Neutrophil (primary cell): ENCODE measurements around the gene FXR2.
A peak's percentile ranks its signal among the peaks of the same experiment; 100 is the strongest.

ENCODE experiments used
- H3K27ac ChIP-seq: fragments of 200-600 bp; sonication (generic); 2 replicates; pipeline ENCODE4 v1.5.1; 2016; ENCODE audit warnings: mild to moderate bottlenecking, moderate library complexity
- H3K27me3 ChIP-seq: fragments of 200-600 bp; sonication (generic); 2 replicates; pipeline ENCODE4 v1.6.0; 2016; ENCODE audit warnings: mild to moderate bottlenecking
- H3K36me3 ChIP-seq: fragments of 200-600 bp; sonication (generic); 2 replicates; pipeline ENCODE4 v1.5.1; 2017
- H3K4me1 ChIP-seq, 2 experiments: fragments of 200-600 bp in 1 of 2; sonication (generic) in 1 of 2; 1 replicate in 1 of 2; 2 replicates in 1 of 2; pipeline versions ENCODE4 v1.5.1 to v1.6.1; 2013 to 2016; ENCODE audit warnings: low read depth in 1 of 2, low read length in 1 of 2, mild to moderate bottlenecking in 1 of 2, moderate library complexity in 1 of 2; ENCODE audit not compliant: control insufficient read depth in 1 of 2, insufficient read depth in 1 of 2
- H3K4me3 ChIP-seq, 2 experiments: fragments of 200-600 bp in 1 of 2; sonication (generic) in 1 of 2; 1 replicate in 1 of 2; 2 replicates in 1 of 2; pipeline ENCODE4 v1.5.1; 2013 to 2016; ENCODE audit warnings: low read depth in 1 of 2, low read length in 1 of 2, mild to moderate bottlenecking in 1 of 2, moderate library complexity in 1 of 2
- H3K9me3 ChIP-seq: fragments of 200-600 bp; sonication (generic); 2 replicates; pipeline ENCODE4 v1.5.1; 2016
- CTCF ChIP-seq: fragments of 200-600 bp; sonication (generic); IDR thresholded peaks from 2 replicates; pipeline ENCODE4 v1.5.1; 2016; ENCODE audit warnings: antibody characterized with exemption

FXR2 gene

GRCh38 chr17:7652388-7653356 lies 38.0 kb upstream of the FXR2 start:
- H3K9me3 ChIP-seq, result no peaks in the 10 kb centered on the region
- TF ChIP-seq CTCF, result no peak
- no peak overlapping the region for H3K27ac ChIP-seq
- H3K4me1 ChIP-seq, result peaks cover 5 to 13% of the 10 kb centered on the region in 2 experiments
- no peak overlapping the region for H3K4me3 ChIP-seq
- H3K36me3 ChIP-seq, result no peaks in the 10 kb centered on the region
- H3K27me3 ChIP-seq, result peaks cover 82% of the 10 kb centered on the region

GRCh38 chr17:7651665-7652387 lies 37.1 kb upstream of the FXR2 start:
- Histone ChIP-seq H3K36me3 (no peaks in the 10 kb centered on the region), H3K4me3 (no peak overlapping the region), H3K9me3 (no peaks in the 10 kb centered on the region), H3K4me1 (peaks cover 10 to 13% of the 10 kb centered on the region in 2 experiments), H3K27ac (no peak overlapping the region), H3K27me3 (peaks cover 88% of the 10 kb centered on the region)
- TF ChIP-seq CTCF, result no peak

DNA sequence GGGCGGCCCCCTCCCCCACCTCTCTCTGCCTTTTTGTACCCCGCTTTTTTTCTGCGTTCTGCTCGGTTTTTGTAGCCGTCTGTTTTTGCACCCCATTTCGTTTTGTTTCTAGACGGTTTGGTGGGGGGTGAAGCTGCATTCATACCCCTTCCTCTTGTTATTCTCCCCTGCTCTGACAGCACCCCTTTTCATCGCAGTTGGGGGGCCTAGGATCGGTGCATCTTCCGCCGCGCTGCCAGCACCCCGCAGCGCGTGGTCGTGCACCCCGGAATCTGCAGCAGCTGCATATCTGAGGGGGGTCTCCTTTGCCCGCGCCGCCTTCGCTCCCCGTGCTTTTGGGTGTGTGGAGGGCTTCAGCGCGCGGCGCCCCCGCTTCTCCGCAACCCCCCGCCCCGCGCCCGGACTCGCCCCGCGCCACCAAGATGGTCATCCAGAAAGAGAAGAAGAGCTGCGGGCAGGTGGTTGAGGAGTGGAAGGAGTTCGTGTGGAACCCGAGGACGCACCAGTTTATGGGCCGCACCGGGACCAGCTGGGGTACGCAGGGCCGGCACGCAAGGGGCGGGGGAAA lies 36.5 kb upstream of the FXR2 start:
- no peak overlapping the region for H3K27ac ChIP-seq
- H3K9me3 ChIP-seq, result no peaks in the 10 kb centered on the region
- no peak for TF ChIP-seq CTCF
- peak overlapping the region; percentile 12 to 57 for H3K4me3 ChIP-seq
- H3K27me3 ChIP-seq, result peaks cover 95% of the 10 kb centered on the region
- H3K36me3 ChIP-seq, result no peaks in the 10 kb centered on the region
- H3K4me1 ChIP-seq, result peaks cover 13% of the 10 kb centered on the region in 2 experiments

DNA sequence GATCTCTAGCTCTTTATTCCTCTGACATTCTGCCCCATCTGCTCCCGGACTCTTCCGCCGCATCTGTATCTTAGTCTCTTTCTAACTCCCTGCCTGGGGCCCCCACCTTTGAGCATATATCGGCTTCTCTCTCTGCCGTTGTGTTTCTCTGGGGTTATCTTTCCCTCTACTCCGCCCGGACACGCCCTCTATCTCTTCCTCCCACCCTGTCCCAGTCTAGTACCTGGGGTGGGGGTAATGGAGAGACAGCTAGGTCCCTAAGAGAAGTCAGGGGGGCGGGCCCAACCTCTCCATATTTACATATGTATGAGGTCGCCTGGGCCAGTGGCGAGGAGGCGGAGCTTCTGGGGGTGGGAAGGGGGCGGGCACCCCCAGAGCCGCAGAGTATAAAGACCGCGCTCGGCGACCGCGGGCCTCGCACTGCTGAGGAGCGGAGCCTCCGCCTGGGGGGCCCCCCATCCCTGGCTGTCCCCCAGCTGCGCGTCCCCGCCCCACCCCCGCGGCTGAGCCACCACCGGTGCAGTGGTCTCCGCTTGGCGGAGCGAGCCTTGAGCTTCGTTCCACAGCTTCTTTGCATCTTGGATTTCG lies 35.9 kb upstream of the FXR2 start, which contains the start of gene ATP1B2:
ATP1B2 (plus strand) TSS at position 418 of the 588 bp plus-strand sequence. CDS start 593 bp downstream, outside the sequence.
- H3K36me3 ChIP-seq, result no peaks in the 10 kb centered on the region
- no peak for TF ChIP-seq CTCF
- H3K27ac ChIP-seq, result no peak within 1 kb of the TSS
- no peaks in the 10 kb centered on the region for H3K9me3 ChIP-seq
- peaks cover 13% of the 10 kb centered on the region in 2 experiments for H3K4me1 ChIP-seq
- peaks cover 97% of the 10 kb centered on the region for H3K27me3 ChIP-seq
- peak within 1 kb of the TSS; percentile 12 to 57 for H3K4me3 ChIP-seq

DNA sequence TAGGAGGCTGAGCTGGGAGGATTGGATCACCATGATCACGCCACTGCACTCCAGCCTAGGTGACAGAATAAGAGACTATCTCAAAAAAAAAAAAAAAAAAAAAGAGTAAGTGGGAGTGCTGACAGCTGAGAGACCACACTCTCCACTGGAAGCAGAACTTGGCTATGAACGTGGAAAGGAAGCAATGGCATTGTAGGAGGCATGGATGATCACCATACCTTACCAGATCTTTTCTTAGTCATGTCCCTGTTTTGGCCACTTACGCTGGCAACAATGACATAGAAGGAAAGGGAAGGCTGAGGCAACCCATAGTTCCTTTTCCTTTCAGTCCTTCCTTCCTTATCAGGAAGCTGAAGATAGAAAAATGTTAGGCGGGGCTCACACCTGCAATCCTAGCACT lies 32.3 kb upstream of the FXR2 start:
- H3K4me1 ChIP-seq, result peaks cover 13% of the 10 kb centered on the region in 2 experiments
- no peak overlapping the region for H3K4me3 ChIP-seq
- no peak overlapping the region for H3K27ac ChIP-seq
- H3K36me3 ChIP-seq, result no peaks in the 10 kb centered on the region
- H3K27me3 ChIP-seq, result peaks cover 69% of the 10 kb centered on the region
- no peak for TF ChIP-seq CTCF
- H3K9me3 ChIP-seq, result no peaks in the 10 kb centered on the region
